GM23248 (cell line): Measurements from ENCODE around the gene GDAP2.

Experiments
- EZH2 ChIP-seq: fragments of 200-600 bp; sonication (generic); IDR thresholded peaks from 2 replicates; pipeline ENCODE4 v1.6.1; 2018; ENCODE audit warnings: antibody characterized with exemption, mild to moderate bottlenecking; ENCODE audit not compliant: insufficient read depth, poor library complexity, severe bottlenecking
- EZH2phosphoT487 ChIP-seq: fragments of 200-600 bp; sonication (generic); IDR thresholded peaks from 2 replicates; pipeline ENCODE4 v1.6.1; 2018; ENCODE audit warnings: antibody characterized with exemption, moderate library complexity, mild to moderate bottlenecking, low read depth; ENCODE audit not compliant: insufficient read depth

- no peak for TF ChIP-seq EZH2phosphoT487
- TF ChIP-seq EZH2: no peak
These were observed 3.4 kb downstream of the GDAP2 start for GRCh38 chr1:117925981-117926380.
